Stimulated activated CD8-positive, alpha-beta memory T cell treated with anti-CD3 and anti-CD28 coated beads, Interleukin-12 subunit alpha, Interleukin-12 subunit beta, amount 100 ng/mL, for 24 hours (primary cell): ENCODE data around the gene FXYD2.

Experiments
- DNase-seq: peaks from one replicate; pipeline ENCODE4 v3.0.0-alpha.2; 2020; ENCODE audit errors: extremely low read depth

Gene FXYD2

DNA sequence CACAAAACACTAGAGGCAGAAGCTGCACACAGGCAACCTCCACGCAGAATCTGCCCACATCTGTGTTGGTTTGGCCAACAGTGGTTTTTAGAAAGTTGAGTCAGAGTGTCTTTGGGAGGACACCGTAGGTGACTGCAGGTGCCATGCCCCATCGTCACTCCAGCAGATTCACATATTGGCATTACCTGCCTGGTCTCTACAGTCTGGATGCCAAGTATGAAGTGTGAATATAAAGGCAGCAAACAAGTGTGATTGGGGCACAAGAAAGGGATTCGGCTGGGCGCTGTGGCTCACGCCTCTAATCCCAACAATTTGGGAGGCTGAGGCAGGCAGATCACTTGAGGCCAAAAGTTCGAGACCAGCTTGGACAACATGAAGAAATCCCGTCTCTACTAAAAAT is 11.0 kb upstream of the FXYD2 start:
- DNase-seq: no peak

DNA sequence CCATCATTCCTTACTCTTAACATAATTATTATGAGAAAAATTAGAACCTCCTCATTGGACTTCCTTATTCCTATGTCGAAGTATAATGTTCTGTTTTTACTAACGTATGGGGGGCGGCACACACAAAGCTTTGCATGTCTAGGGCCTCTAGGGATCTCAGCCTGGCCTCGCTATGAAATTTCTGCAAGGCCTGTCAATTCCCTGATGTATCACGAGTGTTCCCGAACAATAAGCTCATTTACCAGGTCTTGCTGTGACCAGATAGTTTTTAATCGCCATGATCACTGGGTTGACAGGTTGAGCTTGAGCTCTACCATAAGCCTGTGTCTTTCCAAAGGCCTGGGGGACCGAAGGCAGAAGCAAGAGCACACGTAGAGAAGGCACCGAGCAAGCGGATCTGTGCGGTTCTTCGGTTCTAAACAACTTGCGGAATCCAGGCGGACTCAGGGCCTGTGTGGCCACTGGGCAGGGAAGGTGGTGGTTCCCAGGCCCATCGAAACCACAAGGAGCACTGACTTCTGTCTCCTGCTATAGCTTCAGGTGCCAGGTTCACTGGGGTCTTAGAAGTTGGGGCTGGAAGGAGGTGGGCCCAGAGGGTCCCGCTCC is 10.4 kb upstream of the FXYD2 start:
- DNase-seq: no peak

DNA sequence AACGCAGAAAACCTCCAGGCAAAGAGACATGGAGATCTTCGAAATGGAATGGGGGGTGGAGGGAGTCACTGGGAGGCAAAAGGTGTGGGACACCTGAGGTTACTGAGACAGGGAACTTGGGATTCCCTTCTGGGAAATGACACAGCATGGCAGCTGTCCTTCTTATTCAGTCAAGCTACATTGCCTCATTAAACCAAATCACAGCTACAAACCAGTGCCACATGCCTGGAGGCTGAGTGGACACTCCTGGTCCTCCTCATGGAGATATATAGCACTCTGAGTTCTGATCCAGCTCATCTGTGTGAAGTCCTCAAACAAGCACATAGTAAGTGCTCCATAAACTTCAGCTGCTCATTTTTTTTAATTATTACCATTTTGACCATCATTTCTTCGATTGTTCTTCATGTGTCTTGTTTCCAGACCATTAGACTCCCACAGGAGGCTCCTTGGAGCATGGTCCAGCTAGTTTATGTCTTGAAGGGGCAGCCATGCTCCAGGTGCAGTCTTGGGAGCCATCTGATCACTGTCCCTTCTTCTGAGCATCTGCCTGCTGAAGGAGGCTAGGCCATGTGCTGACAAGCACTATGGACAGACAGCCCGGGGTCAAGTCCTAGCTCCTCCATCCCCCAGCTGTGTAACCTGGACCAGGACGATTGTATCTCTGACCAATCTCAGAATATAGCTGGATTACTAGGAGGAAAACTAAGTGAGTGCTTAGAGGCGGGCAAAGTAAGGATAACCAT is 9.7 kb upstream of the FXYD2 start:
- DNase-seq: no peak

DNA sequence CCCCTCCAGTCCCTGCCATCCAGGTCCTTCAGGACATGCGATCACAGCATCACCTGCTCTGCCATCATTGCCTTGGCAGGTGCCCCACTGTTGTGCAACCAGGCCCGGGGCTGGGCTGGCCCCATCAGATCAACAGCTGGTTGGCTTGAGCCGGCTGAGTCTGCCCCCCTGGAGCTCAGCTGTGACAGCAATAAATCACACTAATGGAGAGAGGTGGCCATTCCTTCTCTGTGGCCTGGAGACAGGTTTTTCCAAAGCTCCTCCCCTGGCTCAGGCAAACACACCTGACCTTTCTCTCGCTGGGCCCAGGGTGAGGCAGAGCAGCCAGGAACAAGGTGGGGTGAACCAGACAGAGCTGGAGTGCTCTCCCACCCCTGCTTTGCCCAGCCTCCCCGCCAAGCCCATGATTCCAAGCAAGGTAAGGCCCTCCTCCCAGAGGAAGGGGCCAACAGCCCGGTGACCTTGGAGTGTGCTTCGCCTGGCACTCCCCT is 8.9 kb upstream of the FXYD2 start:
- DNase-seq: no peak

- DNase-seq: no peak
These were observed 8.0 kb upstream of the FXYD2 start for GRCh38 chr11:117832511-117832910.

DNA sequence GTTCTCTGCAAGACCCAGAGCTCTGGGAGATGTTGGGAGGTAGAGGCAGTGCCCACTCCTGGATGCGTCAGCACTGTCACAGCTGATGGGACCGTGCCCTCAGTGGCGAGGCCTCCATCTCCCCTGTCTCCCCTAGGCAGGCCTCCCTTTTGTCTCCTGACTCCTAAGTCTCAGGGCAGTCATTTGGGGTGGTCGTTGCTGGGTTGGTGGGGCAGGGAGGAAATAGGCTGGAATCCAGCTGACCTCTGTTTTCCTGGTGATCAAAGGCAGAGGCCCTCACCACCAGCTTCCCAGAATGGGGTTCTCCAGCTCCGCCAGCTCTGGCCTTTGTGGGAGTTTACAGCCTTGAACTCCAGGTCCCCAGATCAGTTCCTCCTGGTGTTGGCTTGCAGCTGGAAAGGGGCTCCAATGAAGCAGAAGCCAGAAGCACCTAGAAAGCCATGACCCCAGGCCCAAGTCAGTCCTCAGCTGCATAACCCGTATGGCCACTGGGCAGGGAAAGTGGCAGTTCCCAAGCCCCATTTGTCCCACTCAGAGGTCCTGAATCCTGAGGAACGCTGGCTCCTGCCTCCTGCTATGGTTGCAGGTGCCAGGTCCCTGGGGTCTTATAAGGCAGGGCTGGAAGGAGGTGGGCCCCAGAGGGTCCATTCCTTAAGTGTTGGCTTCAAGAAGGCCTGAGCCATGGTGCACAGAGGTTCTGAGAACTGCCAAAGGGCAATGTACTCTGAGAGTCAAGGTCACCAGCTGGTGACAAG is 7.3 kb upstream of the FXYD2 start:
- DNase-seq: no peak

- DNase-seq: no peak
These were observed 6.3 kb upstream of the FXYD2 start for GRCh38 chr11:117830674-117831351.

- no peak for DNase-seq
These were observed 5.5 kb upstream of the FXYD2 start for GRCh38 chr11:117830072-117830471.

DNA sequence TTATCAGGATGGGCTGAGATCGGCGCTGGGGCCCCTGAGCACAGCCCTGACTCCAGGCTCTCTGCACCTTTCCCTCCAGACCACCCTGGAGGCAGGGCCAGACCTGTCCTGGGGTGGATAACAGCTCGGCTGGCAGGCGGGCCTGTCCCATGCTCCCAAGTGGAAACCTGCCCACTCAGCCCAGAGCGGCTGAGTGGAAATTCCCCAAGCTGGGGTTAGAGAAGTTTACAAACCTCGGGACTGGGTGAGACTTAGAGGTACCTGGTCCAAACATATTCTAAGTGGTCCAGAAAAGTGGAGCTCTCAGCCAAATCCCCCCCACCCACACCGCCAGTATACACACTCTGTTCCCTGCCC is 4.8 kb upstream of the FXYD2 start:
- no peak for DNase-seq

DNA sequence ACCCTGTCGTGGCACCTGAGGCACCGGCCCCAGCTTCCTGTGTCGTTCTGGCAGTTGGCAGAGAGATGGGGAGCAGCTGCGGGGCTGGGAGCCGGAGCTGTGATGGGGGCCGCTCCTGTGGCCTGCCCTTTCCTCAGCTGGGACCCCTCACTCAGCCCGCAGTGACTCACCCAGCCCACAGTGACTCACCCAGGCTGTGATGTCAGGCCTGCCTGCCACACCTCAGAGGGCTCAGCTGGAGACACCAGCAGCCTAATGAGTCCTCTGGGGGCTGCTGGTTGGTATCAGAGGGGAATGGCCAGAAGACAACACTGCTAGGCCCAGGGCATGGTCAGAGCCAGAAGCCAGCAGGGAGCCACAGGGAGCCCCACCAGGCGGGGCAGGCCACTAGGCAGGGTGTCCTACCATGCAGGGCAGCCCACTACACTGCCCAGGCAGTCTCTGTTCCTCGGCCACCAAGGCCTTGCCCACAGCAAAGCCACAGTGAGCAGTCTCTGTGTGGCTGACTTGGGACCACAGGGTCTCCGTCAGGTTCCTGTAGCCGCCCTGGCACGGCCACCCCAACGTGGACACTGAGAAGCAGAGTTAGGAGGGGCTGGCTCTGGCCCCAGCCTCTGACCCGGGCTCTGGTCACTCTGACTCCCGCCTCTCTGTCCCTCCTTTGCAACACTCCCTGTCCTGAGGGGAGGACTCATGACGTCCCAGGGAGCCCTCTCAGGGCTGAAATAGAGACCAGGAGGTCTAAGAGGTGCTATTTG is 4.2 kb upstream of the FXYD2 start:
- DNase-seq: peak; percentile 70

DNA sequence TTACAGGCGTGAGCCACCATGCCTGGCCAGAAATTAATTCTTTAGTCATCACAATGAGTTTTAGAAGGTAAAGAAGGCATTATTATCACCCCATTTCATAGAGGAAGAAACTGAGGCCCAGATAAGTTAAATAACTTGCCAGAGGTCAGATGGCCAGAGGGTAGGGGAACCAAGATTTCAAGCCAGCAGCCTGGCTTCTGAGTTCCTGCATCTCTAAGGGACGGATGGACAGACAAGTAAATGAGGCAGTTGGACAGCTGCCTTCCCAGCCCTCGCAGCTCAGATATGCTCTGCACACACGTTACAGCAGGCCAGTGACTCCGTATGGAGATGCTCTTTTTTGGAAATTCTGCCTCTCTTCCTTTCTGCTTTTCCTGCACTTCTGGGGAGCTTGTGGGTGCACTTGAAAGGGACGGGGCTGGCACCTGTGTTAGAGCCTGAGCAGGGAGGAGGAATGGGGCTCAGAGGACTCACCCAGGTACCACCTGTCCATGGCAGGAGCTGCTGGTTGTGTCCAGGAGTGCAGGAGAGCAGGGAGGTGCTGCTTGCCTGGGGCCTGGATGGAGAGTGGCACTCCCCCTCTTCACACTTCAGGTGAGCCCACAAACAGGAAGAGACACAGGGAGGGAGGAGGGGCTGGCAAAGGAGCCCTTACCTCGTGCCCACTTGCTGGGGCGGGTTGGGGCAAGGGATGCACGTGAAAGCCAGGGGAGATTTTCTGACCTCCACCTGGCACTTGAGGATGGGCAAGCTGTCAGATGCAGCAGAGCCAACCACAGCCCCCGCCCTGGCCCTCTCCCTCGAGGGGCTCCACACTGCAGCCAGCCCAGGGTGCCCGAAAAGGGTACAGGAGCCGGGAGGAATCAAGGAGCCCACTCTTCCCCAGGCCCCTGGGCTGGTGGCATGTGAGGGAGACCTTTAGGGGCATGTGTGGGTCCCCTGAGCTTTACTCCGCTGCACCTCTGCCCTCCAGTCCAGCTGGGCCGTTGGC is 3.3 kb upstream of the FXYD2 start:
- DNase-seq: no peak

GRCh38 chr11:117826832-117827231 is 2.3 kb upstream of the FXYD2 start:
- no peak for DNase-seq

DNA sequence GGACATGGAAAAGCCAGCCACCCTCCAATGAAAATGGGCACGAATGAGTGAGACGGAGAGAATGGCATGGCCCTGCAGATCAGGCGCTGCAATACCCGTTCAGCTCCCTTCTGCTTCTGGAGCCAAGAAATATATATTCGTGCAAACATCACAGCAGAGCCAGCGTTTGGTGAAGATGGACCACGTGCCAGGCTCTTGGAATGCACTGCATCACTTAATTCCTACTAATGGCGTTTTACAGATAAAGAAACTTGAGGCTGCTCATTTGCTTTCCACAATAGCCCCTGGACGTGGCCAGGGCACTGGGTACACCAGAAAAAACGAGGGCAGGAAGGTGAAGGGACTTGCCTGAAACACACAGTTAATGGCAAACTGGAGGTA is 1.6 kb upstream of the FXYD2 start:
- no peak for DNase-seq

- DNase-seq: no peak
These were observed 1.1 kb upstream of the FXYD2 start for GRCh38 chr11:117825538-117826189.

- no peak for DNase-seq
These were observed 561 bp downstream of the FXYD2 start for GRCh38 chr11:117823946-117824420.

- no peak for DNase-seq
These were observed 1.1 kb downstream of the FXYD2 start for GRCh38 chr11:117823294-117823945.

GRCh38 chr11:117822074-117823033 is 2.2 kb downstream of the FXYD2 start:
- no peak for DNase-seq

- no peak for DNase-seq
These were observed 3.1 kb downstream of the FXYD2 start for GRCh38 chr11:117821431-117821830.
